Mammary epithelial cell (primary cell): ENCODE data around the gene LMTK2.

Experiments used
- CTCF ChIP-seq, 2 donors: IDR thresholded peaks in 1 of 2; conservative IDR thresholded peaks in 1 of 2; 2 replicates each; pipeline ENCODE4 v1.5.1; 2011 to 2012; ENCODE audit warnings: inconsistent platforms in 2 of 2, low read length in 2 of 2, mild to moderate bottlenecking in 2 of 2, control low read depth in 1 of 2, low read depth in 1 of 2; ENCODE audit not compliant: insufficient read depth in 1 of 2; ENCODE audit errors: extremely low read depth in 1 of 2
- EZH2 ChIP-seq: IDR thresholded peaks from 2 replicates; pipeline ENCODE4 v1.6.1; 2012; ENCODE audit warnings: low read length, inconsistent platforms, borderline replicate concordance

- TF ChIP-seq CTCF (conservative IDR thresholded peaks at IDR 0.05 in 1 of 2, IDR thresholded peaks at IDR 0.05 in 1 of 2; ENCODE audit: extremely low read depth in 1 of 2, insufficient read depth in 1 of 2, low read depth in 1 of 2, low read length in 2 of 2) (no peak), EZH2 (no peak)
Measured at GRCh38 chr7:98213888-98214810, 107.5 kb downstream of the LMTK2 start.
